Transverse colon (tissue), 4 donors: Measurements from ENCODE around the gene UNC13C. TPM values are rescaled to one million over a fixed set of nuclear protein-coding genes. Genes with fewer than 3 reads are reported as not detected.

ENCODE experiments used
- DNase-seq: peaks from one replicate; pipeline ENCODE4 v3.0.0-alpha.2; 2019
- H3K27ac ChIP-seq, 4 donors: fragments of 200-600 bp; sonication (generic); 2 replicates each; pipeline ENCODE4 v1.5.1; 2016 to 2018; ENCODE audit warnings: inconsistent platforms in 4 of 4
- H3K27me3 ChIP-seq: fragments of 200-600 bp; sonication (generic); 2 replicates; pipeline ENCODE4 v1.5.1; 2017; ENCODE audit warnings: inconsistent platforms
- H3K36me3 ChIP-seq, 4 donors: fragments of 200-600 bp; sonication (generic); 2 replicates each; pipeline ENCODE4 v1.5.1; 2017 to 2019; ENCODE audit warnings: inconsistent platforms in 4 of 4
- H3K4me1 ChIP-seq, 4 donors: fragments of 200-600 bp; sonication (generic); 2 replicates each; pipeline ENCODE4 v1.5.1; 2017 to 2020; ENCODE audit warnings: inconsistent platforms in 4 of 4
- H3K4me3 ChIP-seq, 4 donors: fragments of 200-600 bp; sonication (generic); 1 replicate in 1 of 4; 2 replicates in 3 of 4; pipeline versions ENCODE4 v1.5.1 to v1.6.1; 2017 to 2019; ENCODE audit warnings: inconsistent platforms in 4 of 4
- H3K9me3 ChIP-seq, 2 donors: fragments of 200-600 bp; sonication (generic); 2 replicates each; pipeline ENCODE4 v1.5.1; 2017 to 2019; ENCODE audit warnings: inconsistent platforms in 2 of 2
- CTCF ChIP-seq, 5 experiments: fragments of 200-600 bp in 3 of 5; fragments of 450-650 bp in 2 of 5; sonication (generic) in 3 of 5; IDR thresholded peaks; 1 replicate in 2 of 5; 2 replicates in 3 of 5; pipeline ENCODE4 v1.5.1; 2016 to 2017; ENCODE audit warnings: antibody characterized with exemption in 5 of 5, inconsistent platforms in 3 of 5, mild to moderate bottlenecking in 2 of 5, moderate library complexity in 1 of 5
- EP300 ChIP-seq: sonication (generic); formaldehyde crosslinking; IDR thresholded peaks from one replicate; pipeline ENCODE4 v1.6.1; 2017; ENCODE audit warnings: antibody characterized with exemption, low read depth
- POLR2A ChIP-seq: fragments of 450-650 bp; IDR thresholded peaks from one replicate; pipeline ENCODE4 v1.6.1; 2016; ENCODE audit warnings: antibody characterized with exemption, mild to moderate bottlenecking, moderate library complexity
- POLR2AphosphoS5 ChIP-seq, 3 donors: sonication (generic); formaldehyde crosslinking; IDR thresholded peaks; one replicate each; pipeline ENCODE4 v1.6.1; 2016; ENCODE audit warnings: antibody characterized with exemption in 3 of 3
- WGBS, 2 donors: methylation state at CpG; one replicate each; pipeline ENCODE4 v1.1.5; 2018; ENCODE audit warnings: low coverage in 1 of 2; 5-methylcytosine and 5-hydroxymethylcytosine counted together
- in situ Hi-C, 4 donors: fragments of 200-750 bp; cut with MboI; loops; one replicate each; pipeline versions ENCODE4 v1.15.0 to v1.15.1; 2017; ENCODE audit warnings: low sequenced_read_pairs in 3 of 4, low pct_ligation_motif_present in 1 of 4, low pct_unique_long_range_greater_than_20kb in 1 of 4
- intact Hi-C: fragments of 100-400 bp; cut with DNase I; formaldehyde crosslinking; loops from one replicate; pipeline ENCODE4 v1.15.1; 2023; ENCODE audit warnings: low total_unique reads
- total RNA-seq, 4 donors: library from RNA; depleted of rRNA; stranded (reverse); fragments of >200 nt; gene quantifications; one replicate each; pipeline ENCODE4 v1.1.0, GENCODE V29; 2016

The UNC13C gene
- total RNA-seq, 4 donors from 2014 or later = 0.32 to 0.41 (median 0.40) TPM; not detected in 1

- H3K4me1 ChIP-seq = no peaks in the 10 kb centered on the region
- TF ChIP-seq POLR2AphosphoS5 (IDR thresholded peaks at IDR 0.05) = no peak
- intact Hi-C loops = no loop called here
- no peaks in the 10 kb centered on the region for H3K9me3 ChIP-seq
- in situ Hi-C loops = no loop called here
- no peak for DNase-seq
- no peaks in the 10 kb centered on the region for H3K27me3 ChIP-seq
- no peak overlapping the region for H3K4me3 ChIP-seq
- H3K27ac ChIP-seq = no peak overlapping the region
- WGBS, 2 donors = 70 to 72% methylated on average over 2 to 3 of the region's 3 CpGs
- no peaks in the 10 kb centered on the region for H3K36me3 ChIP-seq
Measured at GRCh38 chr15:54585063-54585462, 606.8 kb downstream of the UNC13C start.

- TF ChIP-seq CTCF (IDR thresholded peaks at IDR 0.05) (no peak), POLR2A (no peak), EP300 (no peak), POLR2AphosphoS5 (IDR thresholded peaks at IDR 0.05) (no peak)
- intact Hi-C loops = no loop called here
- in situ Hi-C loops = no loop called here
- no peaks in the 10 kb centered on the region for H3K27me3 ChIP-seq
- H3K4me3 ChIP-seq = no peak overlapping the region
- WGBS, 2 donors = 89 to 100% methylated on average over 1 to 4 of the region's 4 CpGs
- H3K27ac ChIP-seq = no peak overlapping the region
- no peak for DNase-seq
- no peaks in the 10 kb centered on the region for H3K36me3 ChIP-seq
- H3K4me1 ChIP-seq = no peaks in the 10 kb centered on the region
- no peaks in the 10 kb centered on the region for H3K9me3 ChIP-seq
Measured at GRCh38 chr15:54594115-54594514, 615.9 kb downstream of the UNC13C start.

GRCh38 chr15:54599386-54599785 is 621.1 kb downstream of the UNC13C start:
- DNase-seq = no peak
- Histone ChIP-seq H3K9me3 (no peaks in the 10 kb centered on the region), H3K4me1 (no peaks in the 10 kb centered on the region), H3K27me3 (no peaks in the 10 kb centered on the region), H3K27ac (no peak overlapping the region), H3K4me3 (no peak overlapping the region), H3K36me3 (no peaks in the 10 kb centered on the region)
- TF ChIP-seq EP300 = no peak
- no peak for TF ChIP-seq POLR2A
- no peak for TF ChIP-seq CTCF (IDR thresholded peaks at IDR 0.05)
- no peak for TF ChIP-seq POLR2AphosphoS5 (IDR thresholded peaks at IDR 0.05)
- intact Hi-C loops (no loop called here), in situ Hi-C loops (no loop called here)
- 63 to 88% methylated on average over 3 of the region's 3 CpGs for WGBS, 2 donors

- Histone ChIP-seq H3K4me1 (no peaks in the 10 kb centered on the region), H3K36me3 (no peaks in the 10 kb centered on the region), H3K4me3 (no peak overlapping the region), H3K27ac (no peak overlapping the region), H3K9me3 (no peaks in the 10 kb centered on the region), H3K27me3 (no peaks in the 10 kb centered on the region)
- in situ Hi-C loops (no loop called here), intact Hi-C loops (no loop called here)
- TF ChIP-seq CTCF (IDR thresholded peaks at IDR 0.05) (no peak), EP300 (no peak), POLR2AphosphoS5 (IDR thresholded peaks at IDR 0.05) (no peak), POLR2A (no peak)
- DNase-seq = no peak
- 45% methylated on average over 2 of the region's 2 CpGs; no CpG with 5 or more reads in 1 of the 2 donors for WGBS, 2 donors
Measured at GRCh38 chr15:54605043-54605442, 626.8 kb downstream of the UNC13C start.

- no peaks in the 10 kb centered on the region for H3K36me3 ChIP-seq
- no peaks in the 10 kb centered on the region for H3K9me3 ChIP-seq
- H3K27ac ChIP-seq = no peak overlapping the region
- DNase-seq = no peak
- WGBS, 2 donors = 91% methylated on average over 4 of the region's 4 CpGs; no CpG with 5 or more reads in 1 of the 2 donors
- no peak for TF ChIP-seq POLR2A
- H3K4me1 ChIP-seq = no peaks in the 10 kb centered on the region
- intact Hi-C loops = no loop called here
- in situ Hi-C loops = no loop called here
- H3K4me3 ChIP-seq = no peak overlapping the region
- no peaks in the 10 kb centered on the region for H3K27me3 ChIP-seq
Measured at GRCh38 chr15:54605556-54605955, 627.3 kb downstream of the UNC13C start.
